GM19467 (cell line): Measurements from ENCODE around the gene MRC1.
"Not testable (repeated sequence)": the region's sequence is repeated elsewhere in the genome, so short reads cannot be mapped to it uniquely, and the experiment has no call there.

Experiments
- ATAC-seq: cut with Tn5 transposase; IDR thresholded peaks from one replicate; pipeline ENCODE4 v1.9.1; 2021; ENCODE audit warnings: mild to moderate bottlenecking, moderate library complexity; ENCODE audit not compliant: unreplicated experiment

MRC1 gene

GRCh38 chr10:17891435-17891834, 82.3 kb downstream of the MRC1 start:
- no peak for ATAC-seq

GRCh38 chr10:17904564-17904963, 95.4 kb downstream of the MRC1 start:
- no peak for ATAC-seq

- no peak for ATAC-seq
Observed at GRCh38 chr10:17905491-17905890, 96.3 kb downstream of the MRC1 start.

GRCh38 chr10:17906002-17906401, 96.9 kb downstream of the MRC1 start:
- no peak for ATAC-seq

- ATAC-seq = no peak
Observed at GRCh38 chr10:17907641-17908040, 98.5 kb downstream of the MRC1 start.

- peak; percentile 67 for ATAC-seq
Observed at GRCh38 chr10:17910125-17910789, 101.1 kb downstream of the MRC1 start.

- ATAC-seq = no peak
Observed at GRCh38 chr10:17912754-17913153, 103.6 kb downstream of the MRC1 start.

- ATAC-seq = no peak
Observed at GRCh38 chr10:17913604-17914003, 104.5 kb downstream of the MRC1 start.

- no peak for ATAC-seq
Observed at GRCh38 chr10:17914169-17915045, 105.3 kb downstream of the MRC1 start.

GRCh38 chr10:17915181-17915580, 106.0 kb downstream of the MRC1 start:
- ATAC-seq = no peak

- ATAC-seq = no peak
Observed at GRCh38 chr10:17918187-17918903, 109.2 kb downstream of the MRC1 start.

- no peak for ATAC-seq
Observed at GRCh38 chr10:17921378-17921777, 112.2 kb downstream of the MRC1 start.

- no peak for ATAC-seq
Observed at GRCh38 chr10:17923728-17924127, 114.6 kb downstream of the MRC1 start.

- ATAC-seq = no peak
Observed at GRCh38 chr10:17943033-17943745, 134.0 kb downstream of the MRC1 start.

- ATAC-seq = not testable (repeated sequence)
Observed at GRCh38 chr10:17950269-17950668, 141.1 kb downstream of the MRC1 start.

GRCh38 chr10:17950726-17951125, 141.6 kb downstream of the MRC1 start:
- ATAC-seq = no peak

- ATAC-seq = no peak
Observed at GRCh38 chr10:17951868-17952371, 142.8 kb downstream of the MRC1 start, which contains the start of gene SLC39A12. SLC39A12 (plus strand) TSS chr10:17951918; CDS start chr10:17953277, 1,359 bp downstream.

GRCh38 chr10:17954372-17954771, 145.2 kb downstream of the MRC1 start:
- not testable (repeated sequence) for ATAC-seq

- ATAC-seq = no peak
Observed at GRCh38 chr10:17954861-17955260, 145.7 kb downstream of the MRC1 start.

- no peak for ATAC-seq
Observed at GRCh38 chr10:17958049-17958448, 148.9 kb downstream of the MRC1 start.

GRCh38 chr10:17959870-17960269, 150.7 kb downstream of the MRC1 start:
- ATAC-seq = no peak
